ENCODE results near the gene RPS27L.

DNA sequence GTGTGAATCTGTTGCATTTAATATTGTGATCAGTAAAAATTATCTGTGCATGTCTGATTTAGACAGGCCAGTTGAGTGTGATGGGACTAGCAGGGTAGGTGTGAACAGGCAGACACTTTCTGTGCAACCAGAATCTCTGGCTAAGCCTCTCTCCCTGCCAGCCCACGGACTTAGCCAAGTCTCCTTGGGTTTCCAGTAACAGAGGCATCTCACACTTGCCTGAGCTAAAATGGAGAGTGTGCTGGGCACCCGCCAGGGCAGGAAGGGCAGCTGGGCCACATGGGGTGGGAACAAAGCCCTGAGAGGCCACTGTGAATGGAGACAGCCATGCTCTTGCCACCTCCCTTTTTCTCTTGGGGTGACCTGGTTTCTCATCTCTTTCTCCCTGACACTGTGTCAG is 12.5 kb upstream of the RPS27L start:
- TF ChIP-seq, protein P1, sequence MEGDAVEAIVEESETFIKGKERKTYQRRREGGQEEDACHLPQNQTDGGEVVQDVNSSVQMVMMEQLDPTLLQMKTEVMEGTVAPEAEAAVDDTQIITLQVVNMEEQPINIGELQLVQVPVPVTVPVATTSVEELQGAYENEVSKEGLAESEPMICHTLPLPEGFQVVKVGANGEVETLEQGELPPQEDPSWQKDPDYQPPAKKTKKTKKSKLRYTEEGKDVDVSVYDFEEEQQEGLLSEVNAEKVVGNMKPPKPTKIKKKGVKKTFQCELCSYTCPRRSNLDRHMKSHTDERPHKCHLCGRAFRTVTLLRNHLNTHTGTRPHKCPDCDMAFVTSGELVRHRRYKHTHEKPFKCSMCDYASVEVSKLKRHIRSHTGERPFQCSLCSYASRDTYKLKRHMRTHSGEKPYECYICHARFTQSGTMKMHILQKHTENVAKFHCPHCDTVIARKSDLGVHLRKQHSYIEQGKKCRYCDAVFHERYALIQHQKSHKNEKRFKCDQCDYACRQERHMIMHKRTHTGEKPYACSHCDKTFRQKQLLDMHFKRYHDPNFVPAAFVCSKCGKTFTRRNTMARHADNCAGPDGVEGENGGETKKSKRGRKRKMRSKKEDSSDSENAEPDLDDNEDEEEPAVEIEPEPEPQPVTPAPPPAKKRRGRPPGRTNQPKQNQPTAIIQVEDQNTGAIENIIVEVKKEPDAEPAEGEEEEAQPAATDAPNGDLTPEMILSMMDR (IDR thresholded peaks at IDR 0.05; ENCODE audit: poor library complexity): no peak
- no peak for TF ChIP-seq EZH2phosphoT487 (IDR thresholded peaks at IDR 0.05; ENCODE audit: low read depth, severe bottlenecking, unreplicated experiment)
